ENCODE results near the gene GPRIN3. TPM values are rescaled to one million over a fixed set of nuclear protein-coding genes. Genes with fewer than 3 reads are reported as not detected.

Gene GPRIN3
- polyA plus RNA-seq, 1 donor (not counting 4 experiments of a cell fraction or from before 2014, with no cell fraction given) = not detected

- Histone ChIP-seq H3K4me1 (ENCODE audit: control insufficient read depth, extremely low read depth, insufficient read depth, low read length) (no peaks in the 10 kb centered on the region), H3K79me2 (ENCODE audit: control insufficient read depth, insufficient read depth, low read length) (no peaks in the 10 kb centered on the region), H3K27me3 (ENCODE audit: control insufficient read depth, extremely low read depth, insufficient read depth, low read length) (no peaks in the 10 kb centered on the region), H4K20me1 (ENCODE audit: control insufficient read depth, extremely low read depth, insufficient read depth, low read length) (no peaks in the 10 kb centered on the region), H3K4me2 (ENCODE audit: control insufficient read depth, extremely low read depth, insufficient read depth, low read depth, low read length) (no peak overlapping the region), H2AFZ (ENCODE audit: control insufficient read depth, low read length) (no peak overlapping the region), H3K9me1 (ENCODE audit: control insufficient read depth, extremely low read depth, insufficient read depth, low read length) (no peaks in the 10 kb centered on the region), H3K27ac (ENCODE audit: control insufficient read depth, insufficient read depth, low read length) (no peak overlapping the region), H3K4me3 (ENCODE audit: control insufficient read depth in 2 of 3, extremely low read depth in 1 of 3, insufficient read depth in 2 of 3, low read depth in 1 of 3, low read length in 3 of 3) (no peak overlapping the region), H3K36me3 (ENCODE audit: control insufficient read depth in 2 of 2, extremely low read depth in 1 of 2, insufficient read depth in 2 of 2, low read length in 2 of 2) (no peaks in the 10 kb centered on the region), H3K9ac (ENCODE audit: control insufficient read depth, extremely low read depth, insufficient read depth, low read length) (no peak overlapping the region), H3K9me3 (ENCODE audit: control insufficient read depth, low read depth, low read length) (no peaks in the 10 kb centered on the region)
- dilution Hi-C loops (cut with MboI; ENCODE audit: extremely low pct_ligation_motif_present, low sequenced_read_pairs) = no loop called here
- TF ChIP-seq, protein P1, sequence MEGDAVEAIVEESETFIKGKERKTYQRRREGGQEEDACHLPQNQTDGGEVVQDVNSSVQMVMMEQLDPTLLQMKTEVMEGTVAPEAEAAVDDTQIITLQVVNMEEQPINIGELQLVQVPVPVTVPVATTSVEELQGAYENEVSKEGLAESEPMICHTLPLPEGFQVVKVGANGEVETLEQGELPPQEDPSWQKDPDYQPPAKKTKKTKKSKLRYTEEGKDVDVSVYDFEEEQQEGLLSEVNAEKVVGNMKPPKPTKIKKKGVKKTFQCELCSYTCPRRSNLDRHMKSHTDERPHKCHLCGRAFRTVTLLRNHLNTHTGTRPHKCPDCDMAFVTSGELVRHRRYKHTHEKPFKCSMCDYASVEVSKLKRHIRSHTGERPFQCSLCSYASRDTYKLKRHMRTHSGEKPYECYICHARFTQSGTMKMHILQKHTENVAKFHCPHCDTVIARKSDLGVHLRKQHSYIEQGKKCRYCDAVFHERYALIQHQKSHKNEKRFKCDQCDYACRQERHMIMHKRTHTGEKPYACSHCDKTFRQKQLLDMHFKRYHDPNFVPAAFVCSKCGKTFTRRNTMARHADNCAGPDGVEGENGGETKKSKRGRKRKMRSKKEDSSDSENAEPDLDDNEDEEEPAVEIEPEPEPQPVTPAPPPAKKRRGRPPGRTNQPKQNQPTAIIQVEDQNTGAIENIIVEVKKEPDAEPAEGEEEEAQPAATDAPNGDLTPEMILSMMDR (optimal IDR thresholded peaks at IDR 0.05 in 1 of 3, IDR thresholded peaks at IDR 0.05 in 1 of 3, conservative IDR thresholded peaks at IDR 0.05 in 1 of 3; ENCODE audit: extremely low read depth in 1 of 3, insufficient read depth in 2 of 3, low read length in 3 of 3) = no peak
- no peak for TF ChIP-seq EZH2 (IDR thresholded peaks at IDR 0.05; ENCODE audit: low read length)
- FAIRE-seq (no peak), DNase-seq (ENCODE audit: low read depth, low spot score) (no peak)
Observed at GRCh38 chr4:89259301-89260028, 48.1 kb downstream of the GPRIN3 start.

DNA sequence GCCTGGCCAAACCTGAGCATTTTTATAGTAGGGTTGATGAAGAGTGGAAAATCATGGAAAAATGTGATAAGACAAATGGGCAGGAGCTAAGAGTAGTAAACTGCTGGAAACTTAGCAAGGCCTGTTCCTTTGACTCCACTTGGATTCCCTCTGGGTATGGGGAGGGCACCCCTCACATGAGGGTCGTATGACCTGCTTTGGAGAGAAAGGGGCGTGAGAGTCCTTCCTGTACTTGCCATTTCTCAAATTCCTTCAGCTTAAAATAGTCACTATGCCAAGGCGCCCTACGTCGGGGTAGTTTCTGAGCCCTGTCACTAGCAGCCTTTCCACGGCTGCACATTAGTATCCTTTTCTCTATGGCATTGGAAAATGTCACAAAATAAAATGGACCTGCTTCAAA is 49.1 kb downstream of the GPRIN3 start:
- FAIRE-seq (no peak), DNase-seq (ENCODE audit: low read depth, low spot score) (no peak)
- no peaks in the 10 kb centered on the region for H3K79me2 ChIP-seq (ENCODE audit: control insufficient read depth, insufficient read depth, low read length)
- H2AFZ ChIP-seq (ENCODE audit: control insufficient read depth, low read length) = no peak overlapping the region
- no peaks in the 10 kb centered on the region for H3K9me1 ChIP-seq (ENCODE audit: control insufficient read depth, extremely low read depth, insufficient read depth, low read length)
- no peaks in the 10 kb centered on the region for H3K36me3 ChIP-seq (ENCODE audit: control insufficient read depth in 2 of 2, extremely low read depth in 1 of 2, insufficient read depth in 2 of 2, low read length in 2 of 2)
- H3K9ac ChIP-seq (ENCODE audit: control insufficient read depth, extremely low read depth, insufficient read depth, low read length) = no peak overlapping the region
- no peaks in the 10 kb centered on the region for H3K4me1 ChIP-seq (ENCODE audit: control insufficient read depth, extremely low read depth, insufficient read depth, low read length)
- no peak for TF ChIP-seq EZH2 (IDR thresholded peaks at IDR 0.05; ENCODE audit: low read length)
- TF ChIP-seq, protein P1 (optimal IDR thresholded peaks at IDR 0.05 in 1 of 3, IDR thresholded peaks at IDR 0.05 in 1 of 3, conservative IDR thresholded peaks at IDR 0.05 in 1 of 3; ENCODE audit: extremely low read depth in 1 of 3, insufficient read depth in 2 of 3, low read length in 3 of 3) = no peak
- H3K4me3 ChIP-seq (ENCODE audit: control insufficient read depth in 2 of 3, extremely low read depth in 1 of 3, insufficient read depth in 2 of 3, low read depth in 1 of 3, low read length in 3 of 3) = no peak overlapping the region
- no peaks in the 10 kb centered on the region for H4K20me1 ChIP-seq (ENCODE audit: control insufficient read depth, extremely low read depth, insufficient read depth, low read length)
- no peak overlapping the region for H3K27ac ChIP-seq (ENCODE audit: control insufficient read depth, insufficient read depth, low read length)
- H3K4me2 ChIP-seq (ENCODE audit: control insufficient read depth, extremely low read depth, insufficient read depth, low read depth, low read length) = no peak overlapping the region
- dilution Hi-C loops (cut with MboI; ENCODE audit: extremely low pct_ligation_motif_present, low sequenced_read_pairs) = no loop called here
- no peaks in the 10 kb centered on the region for H3K9me3 ChIP-seq (ENCODE audit: control insufficient read depth, low read depth, low read length)
- H3K27me3 ChIP-seq (ENCODE audit: control insufficient read depth, extremely low read depth, insufficient read depth, low read length) = no peaks in the 10 kb centered on the region

All from keratinocyte (primary cell).